Measurements from ENCODE around the gene AMDHD2.

AMDHD2 gene

GRCh38 chr16:2494616-2495015 lies 25.6 kb upstream of the AMDHD2 start:
- POLR2A ChIA-PET: no interaction called here
- TF ChIP-seq, protein P1, sequence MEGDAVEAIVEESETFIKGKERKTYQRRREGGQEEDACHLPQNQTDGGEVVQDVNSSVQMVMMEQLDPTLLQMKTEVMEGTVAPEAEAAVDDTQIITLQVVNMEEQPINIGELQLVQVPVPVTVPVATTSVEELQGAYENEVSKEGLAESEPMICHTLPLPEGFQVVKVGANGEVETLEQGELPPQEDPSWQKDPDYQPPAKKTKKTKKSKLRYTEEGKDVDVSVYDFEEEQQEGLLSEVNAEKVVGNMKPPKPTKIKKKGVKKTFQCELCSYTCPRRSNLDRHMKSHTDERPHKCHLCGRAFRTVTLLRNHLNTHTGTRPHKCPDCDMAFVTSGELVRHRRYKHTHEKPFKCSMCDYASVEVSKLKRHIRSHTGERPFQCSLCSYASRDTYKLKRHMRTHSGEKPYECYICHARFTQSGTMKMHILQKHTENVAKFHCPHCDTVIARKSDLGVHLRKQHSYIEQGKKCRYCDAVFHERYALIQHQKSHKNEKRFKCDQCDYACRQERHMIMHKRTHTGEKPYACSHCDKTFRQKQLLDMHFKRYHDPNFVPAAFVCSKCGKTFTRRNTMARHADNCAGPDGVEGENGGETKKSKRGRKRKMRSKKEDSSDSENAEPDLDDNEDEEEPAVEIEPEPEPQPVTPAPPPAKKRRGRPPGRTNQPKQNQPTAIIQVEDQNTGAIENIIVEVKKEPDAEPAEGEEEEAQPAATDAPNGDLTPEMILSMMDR (IDR thresholded peaks at IDR 0.05; ENCODE audit: control extremely low read depth, extremely low read depth, low read depth, missing control alignments): no peak
- CTCF ChIA-PET: interaction anchor here (2.7 kb wide), 1 partner anchor 15 kb away, joined by 7 read pairs; no protein-coding TSS in a partner anchor
- DNase-seq (ENCODE audit: extremely low spot score): no peak

DNA sequence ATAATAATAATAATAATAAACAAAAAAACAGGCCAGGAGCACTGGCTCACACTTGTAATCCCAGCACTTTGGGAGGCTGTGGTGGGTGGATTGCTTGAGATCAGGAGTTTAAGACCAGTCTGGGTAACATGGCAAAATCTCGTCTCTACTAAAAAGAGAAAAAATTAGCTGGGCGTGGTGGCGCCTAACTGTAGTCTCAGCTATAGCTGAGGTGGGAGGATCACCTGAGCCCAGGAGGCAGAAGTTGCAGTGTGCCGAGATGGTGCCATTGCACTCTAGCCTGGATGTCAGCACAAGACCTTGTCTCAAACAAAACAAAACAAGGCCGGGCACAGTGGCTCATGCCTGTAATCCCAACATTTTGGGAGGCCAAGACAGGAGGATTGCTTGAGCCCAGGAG lies 25.1 kb upstream of the AMDHD2 start:
- TF ChIP-seq, protein P1 (IDR thresholded peaks at IDR 0.05; ENCODE audit: control extremely low read depth, extremely low read depth, low read depth, missing control alignments): no peak
- ChIA-PET CTCF (interaction anchor here (2.7 kb wide), 1 partner anchor 15 kb away, joined by 7 read pairs; no protein-coding TSS in a partner anchor), POLR2A (no interaction called here)
- no peak for DNase-seq (ENCODE audit: extremely low spot score)

- ChIA-PET CTCF (interaction anchor here (1.3 to 2.7 kb wide), 3 partner anchors 13 to 156 kb away, joined by 4 to 7 read pairs (median 4); partner anchors contain the start of gene ABCA3), POLR2A (no interaction called here)
- DNase-seq (ENCODE audit: extremely low spot score): no peak
- TF ChIP-seq, protein P1 (IDR thresholded peaks at IDR 0.05; ENCODE audit: control extremely low read depth, extremely low read depth, low read depth, missing control alignments): no peak
Measured at GRCh38 chr16:2496223-2497115, 23.7 kb upstream of the AMDHD2 start.

DNA sequence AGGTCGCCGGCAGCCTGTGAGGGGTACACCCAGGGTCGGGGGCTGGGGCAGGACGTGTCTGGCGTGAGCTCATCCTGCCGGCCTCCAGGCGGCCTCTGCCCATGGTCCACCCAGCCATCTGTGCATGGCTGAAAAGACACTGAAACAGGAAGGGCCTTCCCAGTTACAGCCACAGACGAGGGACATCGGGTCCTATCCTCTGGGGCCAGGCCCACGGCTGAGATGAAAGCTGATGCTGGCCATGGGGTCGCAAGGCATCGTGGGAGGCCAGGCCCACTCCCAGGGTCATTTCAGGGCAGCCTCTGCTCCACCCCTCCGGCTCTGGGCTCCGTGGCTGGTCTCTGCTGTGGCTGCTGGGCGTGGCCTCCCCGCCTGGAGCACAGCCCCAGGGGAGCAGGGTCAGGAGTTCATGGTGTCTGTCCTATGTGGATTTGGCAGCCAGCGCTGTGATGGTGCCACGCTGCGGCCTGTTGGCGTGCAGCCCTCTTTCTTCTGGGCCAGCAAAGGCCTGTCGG lies 23.0 kb upstream of the AMDHD2 start:
- no peak for DNase-seq (ENCODE audit: extremely low spot score)
- CTCF ChIA-PET: interaction anchor here (1.3 kb wide), 2 partner anchors 74 to 157 kb away, joined by 4 read pairs; partner anchors contain the start of gene ABCA3
- TF ChIP-seq, protein P1 (IDR thresholded peaks at IDR 0.05; ENCODE audit: control extremely low read depth, extremely low read depth, low read depth, missing control alignments): no peak
- POLR2A ChIA-PET: no interaction called here

GRCh38 chr16:2497695-2498484 lies 22.3 kb upstream of the AMDHD2 start:
- DNase-seq (ENCODE audit: extremely low spot score): no peak
- CTCF ChIA-PET: no interaction called here
- TF ChIP-seq, protein P1 (IDR thresholded peaks at IDR 0.05; ENCODE audit: control extremely low read depth, extremely low read depth, low read depth, missing control alignments): no peak
- POLR2A ChIA-PET: no interaction called here

DNA sequence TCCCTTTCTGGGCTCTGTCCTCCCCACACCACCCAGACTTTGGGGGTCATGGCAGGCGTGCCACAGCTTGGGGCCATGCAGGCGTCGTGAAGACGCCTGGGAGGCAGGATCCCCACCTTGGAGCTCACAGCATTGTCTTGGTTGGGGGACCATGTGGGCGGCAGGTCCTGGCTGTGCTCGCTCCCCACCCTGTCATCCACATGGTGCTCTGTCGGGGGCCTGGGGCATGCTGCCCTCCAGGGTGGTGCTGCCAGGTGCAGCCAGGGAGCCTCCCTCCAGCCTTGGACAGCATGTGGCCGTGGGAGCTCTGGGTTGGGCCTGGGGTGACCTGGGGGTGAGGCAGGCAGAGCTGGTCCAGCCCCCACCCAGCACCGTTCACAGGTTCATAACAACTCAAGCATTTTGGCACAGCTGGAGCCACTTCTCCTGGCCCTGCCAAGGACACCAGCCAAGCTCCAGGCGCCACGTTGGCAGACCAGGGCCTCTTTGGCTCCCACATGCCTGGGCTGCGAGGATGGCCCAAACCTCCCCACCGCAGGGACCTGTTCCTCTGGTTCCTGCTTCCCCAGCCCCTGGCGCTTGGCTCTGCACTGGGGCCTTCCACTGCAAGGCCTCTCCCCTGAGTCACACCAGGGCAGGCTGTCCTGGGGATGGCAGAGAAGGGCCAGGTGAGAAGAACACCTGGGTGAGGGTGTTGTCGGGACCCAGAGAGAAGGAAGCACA lies 21.5 kb upstream of the AMDHD2 start:
- POLR2A ChIA-PET: no interaction called here
- no peak for DNase-seq (ENCODE audit: extremely low spot score)
- TF ChIP-seq, protein P1 (IDR thresholded peaks at IDR 0.05; ENCODE audit: control extremely low read depth, extremely low read depth, low read depth, missing control alignments): no peak
- CTCF ChIA-PET: no interaction called here

Data from GM10248 (cell line).